GM19468 (cell line): ENCODE measurements around the gene SFN.
A peak's percentile ranks its signal among the peaks of the same experiment; 100 is the strongest.
"Not testable (repeated sequence)": the region's sequence is repeated elsewhere in the genome, so short reads cannot be mapped to it uniquely, and the experiment has no call there.

ENCODE experiments used
- ATAC-seq: cut with Tn5 transposase; IDR thresholded peaks from one replicate; pipeline ENCODE4 v1.9.1; 2021; ENCODE audit warnings: mild to moderate bottlenecking, moderate library complexity, moderate number of reproducible peaks; ENCODE audit not compliant: unreplicated experiment; ENCODE audit errors: extremely low read depth

SFN gene

GRCh38 chr1:26838474-26839338, 24.2 kb upstream of the SFN start:
- ATAC-seq, result peak; percentile 42

- ATAC-seq, result no peak
Measured at GRCh38 chr1:26839339-26839722, 23.6 kb upstream of the SFN start.

GRCh38 chr1:26839779-26840178, 23.2 kb upstream of the SFN start:
- ATAC-seq, result no peak

GRCh38 chr1:26844424-26845196, 18.3 kb upstream of the SFN start:
- no peak for ATAC-seq

GRCh38 chr1:26847826-26848225, 15.1 kb upstream of the SFN start:
- ATAC-seq, result not testable (repeated sequence)

GRCh38 chr1:26848499-26848898, 14.4 kb upstream of the SFN start:
- no peak for ATAC-seq

GRCh38 chr1:26848941-26849774, 13.8 kb upstream of the SFN start:
- ATAC-seq, result no peak

- ATAC-seq, result no peak
Measured at GRCh38 chr1:26851106-26851684, 11.8 kb upstream of the SFN start.

- no peak for ATAC-seq
Measured at GRCh38 chr1:26852701-26853100, 10.2 kb upstream of the SFN start.

GRCh38 chr1:26853156-26853555, 9.8 kb upstream of the SFN start:
- no peak for ATAC-seq

GRCh38 chr1:26853600-26853999, 9.3 kb upstream of the SFN start:
- no peak for ATAC-seq

GRCh38 chr1:26854906-26855305, 8.0 kb upstream of the SFN start:
- ATAC-seq, result no peak

- no peak for ATAC-seq
Measured at GRCh38 chr1:26855636-26856035, 7.3 kb upstream of the SFN start.

- no peak for ATAC-seq
Measured at GRCh38 chr1:26856181-26856580, 6.8 kb upstream of the SFN start.

- ATAC-seq, result no peak
Measured at GRCh38 chr1:26856604-26857469, 6.1 kb upstream of the SFN start.

- ATAC-seq, result no peak
Measured at GRCh38 chr1:26857473-26858060, 5.4 kb upstream of the SFN start.

- no peak for ATAC-seq
Measured at GRCh38 chr1:26858160-26858559, 4.8 kb upstream of the SFN start.

GRCh38 chr1:26858891-26859640, 3.9 kb upstream of the SFN start:
- no peak for ATAC-seq
